K562 (cell line): Measurements from ENCODE around the gene PACSIN1. TPM values are rescaled to one million over a fixed set of nuclear protein-coding genes. Genes with fewer than 3 reads are reported as not detected.

Experiments
- ARID4B ChIP-seq: sonication (generic); formaldehyde crosslinking; IDR thresholded peaks from 2 replicates; pipeline ENCODE4 v1.8.0; 2022; ENCODE audit warnings: mild to moderate bottlenecking, missing genetic modification reagents
- MLLT1 ChIP-seq, 2 experiments: fragments of 450-650 bp; IDR thresholded peaks; 2 replicates each; pipeline ENCODE4 v1.6.1; 2016
- RBM25 ChIP-seq: fragments of 200-400 bp; formaldehyde crosslinking; IDR thresholded peaks from 2 replicates; pipeline ENCODE4 v1.6.1; 2018; ENCODE audit warnings: low read length, low read depth, moderate library complexity; ENCODE audit not compliant: severe bottlenecking
- ZSCAN32 ChIP-seq: fragments of 450-650 bp; formaldehyde crosslinking; IDR thresholded peaks from 2 replicates; pipeline ENCODE4 v1.4.0; 2020; ENCODE audit warnings: mild to moderate bottlenecking, moderate library complexity
- polyA plus RNA-seq, 8 experiments: library from polyadenylated mRNA; depleted of rRNA in 4 of 8; stranded (reverse) in 5 of 8; unstranded in 3 of 8; fragments of >200 nt; fragmentation: Nextera tagmentation in 2 of 8; fragmentation: Illumina TruSeq in 1 of 8; extraction: Ambion mirVana in 2 of 8; extraction: Trizol in 1 of 8; gene quantifications; 2 replicates each; pipeline versions ENCODE4 v1.2.1 to v1.2.3, GENCODE V29; 2011 to 2014; ENCODE audit warnings: inconsistent platforms in 1 of 8, missing spikeins in 1 of 8
- total RNA-seq, 7 experiments: library from RNA; depleted of rRNA in 6 of 7; stranded (reverse); fragments of >200 nt in 6 of 7; fragmentation: Illumina TruSeq in 2 of 7; extraction: Trizol in 2 of 7; gene quantifications; 2 replicates each; pipeline versions ENCODE4 v1.2.1 to v1.2.3, GENCODE V29; 2011 to 2021; ENCODE audit warnings: low replicate concordance in 1 of 7

Gene PACSIN1
- total and polyA plus RNA-seq, 9 of the 15 experiments (the other 6 are each of a cell fraction or from before 2014, with no cell fraction given): 0.01 to 1.7 (median 0.45) TPM

GRCh38 chr6:34527751-34528670 is 62.1 kb downstream of the PACSIN1 start (continued):
- no peak for TF ChIP-seq ARID4B (CRISPR knock-in tag)
- TF ChIP-seq ZSCAN32: no peak
- TF ChIP-seq MLLT1 (IDR thresholded peaks at IDR 0.05): no peak
- peak; percentile 85 for TF ChIP-seq RBM25
